ENCODE data around the gene PLD5. TPM values are rescaled to one million over a fixed set of nuclear protein-coding genes. Genes with fewer than 3 reads are reported as not detected.
"Not testable (repeated sequence)": the region's sequence is repeated elsewhere in the genome, so short reads cannot be mapped to it uniquely, and the experiment has no call there.

PLD5 gene
- total and polyA plus RNA-seq, 7 donors, result 0.03 to 0.92 (median 0.22) TPM; not detected in 4

DNA sequence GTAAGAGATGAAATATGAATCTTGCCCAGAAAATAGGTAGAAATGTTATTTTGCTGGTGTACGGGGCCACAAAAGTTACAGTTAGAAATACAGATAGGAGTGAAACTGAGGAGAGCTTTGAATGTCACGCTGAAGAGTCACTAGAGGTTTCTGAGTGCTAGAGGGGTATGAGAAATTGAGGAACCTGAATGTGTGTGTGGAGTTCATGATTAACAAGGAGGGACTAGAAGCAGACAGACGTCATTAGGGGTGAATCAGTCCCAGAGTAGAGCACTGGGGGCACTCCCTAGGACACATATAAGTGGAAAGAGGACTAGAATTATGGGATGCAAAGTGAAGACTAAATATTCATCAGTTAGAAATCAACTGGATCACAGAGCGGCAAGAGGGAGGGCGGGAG, 336.7 kb downstream of the PLD5 start:
- no peaks in the 10 kb centered on the region for H3K27me3 ChIP-seq (ENCODE audit: insufficient read depth in 3 of 3, low read length in 2 of 3)
- H3K4me1 ChIP-seq, result no peaks in the 10 kb centered on the region
- no peak overlapping the region for H3K27ac ChIP-seq
- H3K36me3 ChIP-seq (ENCODE audit: insufficient read depth in 1 of 2, low read depth in 1 of 2), result no peaks in the 10 kb centered on the region
- intact Hi-C loops (cut with DNase I), result no loop called here
- no peaks in the 10 kb centered on the region for H3K9me3 ChIP-seq
- TF ChIP-seq, protein P1, sequence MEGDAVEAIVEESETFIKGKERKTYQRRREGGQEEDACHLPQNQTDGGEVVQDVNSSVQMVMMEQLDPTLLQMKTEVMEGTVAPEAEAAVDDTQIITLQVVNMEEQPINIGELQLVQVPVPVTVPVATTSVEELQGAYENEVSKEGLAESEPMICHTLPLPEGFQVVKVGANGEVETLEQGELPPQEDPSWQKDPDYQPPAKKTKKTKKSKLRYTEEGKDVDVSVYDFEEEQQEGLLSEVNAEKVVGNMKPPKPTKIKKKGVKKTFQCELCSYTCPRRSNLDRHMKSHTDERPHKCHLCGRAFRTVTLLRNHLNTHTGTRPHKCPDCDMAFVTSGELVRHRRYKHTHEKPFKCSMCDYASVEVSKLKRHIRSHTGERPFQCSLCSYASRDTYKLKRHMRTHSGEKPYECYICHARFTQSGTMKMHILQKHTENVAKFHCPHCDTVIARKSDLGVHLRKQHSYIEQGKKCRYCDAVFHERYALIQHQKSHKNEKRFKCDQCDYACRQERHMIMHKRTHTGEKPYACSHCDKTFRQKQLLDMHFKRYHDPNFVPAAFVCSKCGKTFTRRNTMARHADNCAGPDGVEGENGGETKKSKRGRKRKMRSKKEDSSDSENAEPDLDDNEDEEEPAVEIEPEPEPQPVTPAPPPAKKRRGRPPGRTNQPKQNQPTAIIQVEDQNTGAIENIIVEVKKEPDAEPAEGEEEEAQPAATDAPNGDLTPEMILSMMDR (IDR thresholded peaks at IDR 0.05), result no peak
- DNase-seq (no peak), ATAC-seq (no peak)
- no peak overlapping the region for H3K4me3 ChIP-seq
- 74 to 80% (median 75%) methylated on average over 5 of the region's 5 CpGs for WGBS, 3 donors

DNA sequence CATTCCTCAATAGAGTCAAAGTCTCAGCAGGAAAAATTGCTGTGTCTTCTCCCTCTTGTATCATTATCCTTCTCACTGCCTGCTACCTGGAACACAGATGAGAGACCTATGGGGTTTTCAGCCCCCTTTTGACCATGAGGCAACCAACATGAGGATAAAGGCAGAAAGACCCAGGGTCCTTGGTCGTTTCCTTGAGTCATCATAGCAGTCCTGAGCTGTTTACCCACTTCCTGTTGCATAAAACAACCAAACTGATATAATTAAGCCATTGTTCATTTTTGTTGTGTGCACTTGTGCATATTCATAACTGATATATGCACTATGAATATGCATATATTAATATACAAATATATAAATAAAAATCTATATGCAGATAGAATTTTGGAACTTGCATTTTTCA, 337.3 kb downstream of the PLD5 start:
- ATAC-seq (no peak), DNase-seq (no peak)
- Histone ChIP-seq H3K4me1 (no peaks in the 10 kb centered on the region), H3K4me3 (no peak overlapping the region), H3K27me3 (ENCODE audit: insufficient read depth in 3 of 3, low read length in 2 of 3) (no peaks in the 10 kb centered on the region), H3K27ac (no peak overlapping the region), H3K9me3 (no peaks in the 10 kb centered on the region), H3K36me3 (ENCODE audit: insufficient read depth in 1 of 2, low read depth in 1 of 2) (no peaks in the 10 kb centered on the region)
- TF ChIP-seq, protein P1 (IDR thresholded peaks at IDR 0.05), result no peak
- 36 to 43% (median 37%) methylated on average over 1 of the region's 1 CpG for WGBS, 3 donors
- intact Hi-C loops (cut with DNase I), result no loop called here

- ATAC-seq (no peak), DNase-seq (no peak)
- intact Hi-C loops (cut with DNase I), result no loop called here
- no peaks in the 10 kb centered on the region for H3K9me3 ChIP-seq
- no peaks in the 10 kb centered on the region for H3K36me3 ChIP-seq (ENCODE audit: insufficient read depth in 1 of 2, low read depth in 1 of 2)
- H3K4me3 ChIP-seq, result no peak overlapping the region
- 34 to 36% (median 35%) methylated on average over 3 of the region's 3 CpGs for WGBS, 3 donors
- no peak overlapping the region for H3K27ac ChIP-seq
- H3K27me3 ChIP-seq (ENCODE audit: insufficient read depth in 3 of 3, low read length in 2 of 3), result no peaks in the 10 kb centered on the region
- no peaks in the 10 kb centered on the region for H3K4me1 ChIP-seq
- TF ChIP-seq, protein P1 (IDR thresholded peaks at IDR 0.05), result no peak
Measured at GRCh38 chr1:242185731-242186130, 338.8 kb downstream of the PLD5 start.

- no peak for DNase-seq
- Histone ChIP-seq H3K27ac (no peak overlapping the region), H3K9me3 (no peaks in the 10 kb centered on the region), H3K36me3 (ENCODE audit: insufficient read depth in 1 of 2, low read depth in 1 of 2) (no peaks in the 10 kb centered on the region), H3K27me3 (ENCODE audit: insufficient read depth in 3 of 3, low read length in 2 of 3) (no peaks in the 10 kb centered on the region), H3K4me3 (no peak overlapping the region), H3K4me1 (no peaks in the 10 kb centered on the region)
- no peak for ATAC-seq
- intact Hi-C loops (cut with DNase I), result no loop called here
- WGBS, 3 donors, result 23 to 30% (median 28%) methylated on average over 4 of the region's 4 CpGs
- TF ChIP-seq, protein P1 (IDR thresholded peaks at IDR 0.05), result no peak
Measured at GRCh38 chr1:242184955-242185354, 339.5 kb downstream of the PLD5 start.

DNA sequence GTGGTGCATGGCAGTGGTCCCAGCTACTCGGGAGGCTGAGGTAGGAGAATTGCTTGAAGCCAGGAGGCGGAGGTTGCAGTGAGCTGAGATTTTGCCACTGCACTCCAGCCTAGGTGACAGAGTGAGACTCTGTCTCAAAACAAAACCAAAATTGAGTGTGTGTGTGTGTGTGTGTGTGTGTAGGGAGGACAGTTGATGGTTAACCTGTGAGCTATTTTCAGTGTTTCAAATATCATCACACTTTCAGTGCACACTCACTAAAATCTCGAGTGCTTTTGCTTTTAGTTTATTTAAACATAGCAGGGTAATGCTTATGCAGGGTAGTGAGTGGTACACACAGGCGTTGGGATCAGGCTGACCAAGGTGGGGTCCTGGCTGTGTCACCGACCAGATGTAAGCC, 344.7 kb downstream of the PLD5 start:
- intact Hi-C loops (cut with DNase I); ATAC-seq; H3K4me3 ChIP-seq; H3K4me1 ChIP-seq; H3K36me3 ChIP-seq (ENCODE audit: insufficient read depth in 1 of 2, low read depth in 1 of 2); H3K27me3 ChIP-seq (ENCODE audit: insufficient read depth in 3 of 3, low read length in 2 of 3); H3K27ac ChIP-seq; DNase-seq: not testable (repeated sequence)
- H3K9me3 ChIP-seq, result peaks cover 17% of the 10 kb centered on the region
- 65 to 69% (median 68%) methylated on average over 5 of the region's 5 CpGs for WGBS, 3 donors
